HL-60 (cell line): Measurements from ENCODE around the gene RAB36.

Source experiments
- DNase-seq, 2 experiments: peaks; one replicate each; pipeline ENCODE4 v3.0.0-alpha.2; 2010 to 2020; ENCODE audit warnings: low read depth in 1 of 2, low spot score in 1 of 2
- H3K27ac ChIP-seq: fragments of 250-450 bp; sonication (Bioruptor Pico); replicated peaks from 2 replicates; pipeline ENCODE4 v1.5.1; 2020; ENCODE audit warnings: mild to moderate bottlenecking, moderate library complexity
- H3K27me3 ChIP-seq: fragments of 250-450 bp; sonication (Bioruptor Pico); 2 replicates; pipeline ENCODE4 v1.5.1; 2021; ENCODE audit warnings: mild to moderate bottlenecking, moderate library complexity; ENCODE audit not compliant: insufficient read depth, poor library complexity, severe bottlenecking
- H3K4me3 ChIP-seq: replicated peaks from 2 replicates; pipeline ENCODE4 v1.5.1; 2011; ENCODE audit warnings: mild to moderate bottlenecking, control low read depth, low read length; ENCODE audit not compliant: insufficient read depth
- GABPA ChIP-seq: IDR thresholded peaks from 2 replicates; pipeline ENCODE4 v1.6.1; 2012; ENCODE audit warnings: low read depth
- POLR2AphosphoS5 ChIP-seq: IDR thresholded peaks from 2 replicates; pipeline ENCODE4 v1.6.1; 2012; ENCODE audit warnings: low read depth
- SPI1 ChIP-seq: IDR thresholded peaks from 2 replicates; pipeline ENCODE4 v1.6.1; 2012; ENCODE audit warnings: low read depth, mild to moderate bottlenecking, borderline replicate concordance
- TF ChIP-seq, protein P1 (sequence below): IDR thresholded peaks from one replicate; pipeline ENCODE4 v1.5.1; 2011; ENCODE audit warnings: low read length, control low read depth, inconsistent platforms; ENCODE audit not compliant: insufficient read depth
- TF ChIP-seq, protein P2 (sequence below): IDR thresholded peaks from 2 replicates; pipeline ENCODE4 v1.6.1; 2012; ENCODE audit warnings: low read depth; ENCODE audit not compliant: insufficient replicate concordance

The RAB36 gene

DNA sequence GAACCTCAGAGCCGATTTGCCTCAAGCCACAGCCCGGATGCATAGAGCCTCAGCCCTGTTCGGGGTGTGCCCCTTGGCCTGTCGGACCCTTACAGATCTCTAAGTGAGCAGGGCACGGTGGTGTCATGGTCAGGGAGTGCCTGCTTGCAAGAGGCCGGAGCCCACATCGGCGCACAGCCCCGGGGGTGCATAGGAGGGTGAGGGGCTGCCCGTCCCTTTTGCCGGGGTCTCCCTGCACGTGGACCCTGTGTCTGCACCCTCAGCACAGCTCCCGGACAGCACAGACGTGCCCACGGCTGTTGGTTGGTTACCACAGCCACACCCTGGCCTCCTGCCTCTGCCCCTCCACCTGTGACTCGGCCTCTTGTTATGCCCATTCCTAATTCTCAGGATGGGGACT, 6.5 kb downstream of the RAB36 start:
- no peak for DNase-seq
- H3K27me3 ChIP-seq, result no peaks in the 10 kb centered on the region
- no peak overlapping the region for H3K27ac ChIP-seq
- H3K4me3 ChIP-seq, result no peak overlapping the region
- TF ChIP-seq, protein P1, sequence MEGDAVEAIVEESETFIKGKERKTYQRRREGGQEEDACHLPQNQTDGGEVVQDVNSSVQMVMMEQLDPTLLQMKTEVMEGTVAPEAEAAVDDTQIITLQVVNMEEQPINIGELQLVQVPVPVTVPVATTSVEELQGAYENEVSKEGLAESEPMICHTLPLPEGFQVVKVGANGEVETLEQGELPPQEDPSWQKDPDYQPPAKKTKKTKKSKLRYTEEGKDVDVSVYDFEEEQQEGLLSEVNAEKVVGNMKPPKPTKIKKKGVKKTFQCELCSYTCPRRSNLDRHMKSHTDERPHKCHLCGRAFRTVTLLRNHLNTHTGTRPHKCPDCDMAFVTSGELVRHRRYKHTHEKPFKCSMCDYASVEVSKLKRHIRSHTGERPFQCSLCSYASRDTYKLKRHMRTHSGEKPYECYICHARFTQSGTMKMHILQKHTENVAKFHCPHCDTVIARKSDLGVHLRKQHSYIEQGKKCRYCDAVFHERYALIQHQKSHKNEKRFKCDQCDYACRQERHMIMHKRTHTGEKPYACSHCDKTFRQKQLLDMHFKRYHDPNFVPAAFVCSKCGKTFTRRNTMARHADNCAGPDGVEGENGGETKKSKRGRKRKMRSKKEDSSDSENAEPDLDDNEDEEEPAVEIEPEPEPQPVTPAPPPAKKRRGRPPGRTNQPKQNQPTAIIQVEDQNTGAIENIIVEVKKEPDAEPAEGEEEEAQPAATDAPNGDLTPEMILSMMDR, result no peak
- TF ChIP-seq, protein P2, sequence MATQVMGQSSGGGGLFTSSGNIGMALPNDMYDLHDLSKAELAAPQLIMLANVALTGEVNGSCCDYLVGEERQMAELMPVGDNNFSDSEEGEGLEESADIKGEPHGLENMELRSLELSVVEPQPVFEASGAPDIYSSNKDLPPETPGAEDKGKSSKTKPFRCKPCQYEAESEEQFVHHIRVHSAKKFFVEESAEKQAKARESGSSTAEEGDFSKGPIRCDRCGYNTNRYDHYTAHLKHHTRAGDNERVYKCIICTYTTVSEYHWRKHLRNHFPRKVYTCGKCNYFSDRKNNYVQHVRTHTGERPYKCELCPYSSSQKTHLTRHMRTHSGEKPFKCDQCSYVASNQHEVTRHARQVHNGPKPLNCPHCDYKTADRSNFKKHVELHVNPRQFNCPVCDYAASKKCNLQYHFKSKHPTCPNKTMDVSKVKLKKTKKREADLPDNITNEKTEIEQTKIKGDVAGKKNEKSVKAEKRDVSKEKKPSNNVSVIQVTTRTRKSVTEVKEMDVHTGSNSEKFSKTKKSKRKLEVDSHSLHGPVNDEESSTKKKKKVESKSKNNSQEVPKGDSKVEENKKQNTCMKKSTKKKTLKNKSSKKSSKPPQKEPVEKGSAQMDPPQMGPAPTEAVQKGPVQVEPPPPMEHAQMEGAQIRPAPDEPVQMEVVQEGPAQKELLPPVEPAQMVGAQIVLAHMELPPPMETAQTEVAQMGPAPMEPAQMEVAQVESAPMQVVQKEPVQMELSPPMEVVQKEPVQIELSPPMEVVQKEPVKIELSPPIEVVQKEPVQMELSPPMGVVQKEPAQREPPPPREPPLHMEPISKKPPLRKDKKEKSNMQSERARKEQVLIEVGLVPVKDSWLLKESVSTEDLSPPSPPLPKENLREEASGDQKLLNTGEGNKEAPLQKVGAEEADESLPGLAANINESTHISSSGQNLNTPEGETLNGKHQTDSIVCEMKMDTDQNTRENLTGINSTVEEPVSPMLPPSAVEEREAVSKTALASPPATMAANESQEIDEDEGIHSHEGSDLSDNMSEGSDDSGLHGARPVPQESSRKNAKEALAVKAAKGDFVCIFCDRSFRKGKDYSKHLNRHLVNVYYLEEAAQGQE, result no peak
- TF ChIP-seq SPI1 (no peak), GABPA (no peak), POLR2AphosphoS5 (no peak)

DNA sequence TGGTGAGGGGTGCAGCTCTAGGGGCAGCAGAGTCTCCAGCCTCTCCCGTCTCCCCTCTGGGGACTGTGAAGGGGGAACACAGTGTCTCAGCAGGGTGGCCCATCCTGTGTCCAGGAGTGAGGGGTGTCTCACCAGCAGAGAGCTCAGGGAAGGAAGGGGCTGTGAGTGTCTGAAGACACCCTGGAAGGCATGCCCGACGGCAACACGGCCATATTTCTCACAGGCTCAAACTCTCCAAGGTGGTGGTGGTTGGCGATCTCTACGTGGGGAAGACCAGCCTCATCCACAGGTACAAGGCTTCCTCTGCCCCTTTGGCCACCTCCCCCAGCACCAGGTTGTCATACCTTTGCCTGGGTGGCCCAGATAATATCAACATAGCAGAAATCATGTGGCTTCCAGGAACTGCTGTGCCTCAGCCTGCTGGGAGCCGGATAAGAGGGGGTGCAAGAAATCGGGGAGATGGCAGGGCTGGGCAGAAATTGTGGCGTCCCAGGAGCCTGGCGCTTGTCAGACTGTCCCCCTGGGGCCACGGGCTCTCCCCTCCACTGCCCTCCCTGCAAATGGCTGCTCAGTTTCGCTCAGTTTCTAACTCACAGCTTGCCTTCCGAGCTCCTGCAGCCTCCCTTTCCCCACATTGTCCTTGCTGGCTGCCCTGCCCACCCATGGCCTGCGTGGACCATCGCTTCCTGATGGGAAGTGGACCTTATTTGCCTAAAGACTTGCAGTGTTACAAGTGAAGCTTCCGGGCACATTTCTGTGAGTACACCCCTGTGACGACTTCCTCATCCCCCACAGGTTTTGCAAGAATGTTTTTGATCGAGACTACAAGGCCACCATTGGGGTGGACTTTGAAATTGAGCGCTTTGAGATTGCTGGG, 7.2 kb downstream of the RAB36 start:
- TF ChIP-seq POLR2AphosphoS5 (no peak), GABPA (peak; percentile 81), SPI1 (peak; percentile 43; the same call in 1 of the 2 replicates)
- peak; percentile 51 to 70 for DNase-seq
- Histone ChIP-seq H3K27ac (peak overlapping the region; percentile 76), H3K4me3 (no peak overlapping the region), H3K27me3 (no peaks in the 10 kb centered on the region)

DNA sequence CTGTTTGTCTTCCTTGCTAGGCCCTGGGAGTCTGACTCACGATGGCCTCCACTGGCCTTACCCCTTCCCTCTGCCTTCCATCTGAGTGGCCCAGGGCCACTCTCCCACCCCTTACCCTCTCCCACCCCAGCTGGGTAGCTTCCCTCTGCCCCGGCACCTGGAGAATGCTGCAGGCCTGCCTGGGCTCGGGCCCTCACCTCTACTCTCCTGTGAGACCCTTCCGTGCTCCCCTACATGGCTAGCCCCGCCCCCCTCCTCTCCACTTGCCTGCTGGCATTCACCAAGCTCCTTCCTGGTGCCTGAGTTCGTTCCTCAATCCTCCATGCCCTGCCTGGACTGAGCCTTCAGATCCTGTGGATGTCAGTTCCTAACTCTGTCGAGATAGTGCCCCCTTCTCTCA, 8.7 kb downstream of the RAB36 start:
- Histone ChIP-seq H3K27me3 (no peaks in the 10 kb centered on the region), H3K27ac (no peak overlapping the region), H3K4me3 (no peak overlapping the region)
- no peak for DNase-seq
- TF ChIP-seq POLR2AphosphoS5 (no peak), GABPA (no peak)
- TF ChIP-seq, protein P1, result no peak

DNA sequence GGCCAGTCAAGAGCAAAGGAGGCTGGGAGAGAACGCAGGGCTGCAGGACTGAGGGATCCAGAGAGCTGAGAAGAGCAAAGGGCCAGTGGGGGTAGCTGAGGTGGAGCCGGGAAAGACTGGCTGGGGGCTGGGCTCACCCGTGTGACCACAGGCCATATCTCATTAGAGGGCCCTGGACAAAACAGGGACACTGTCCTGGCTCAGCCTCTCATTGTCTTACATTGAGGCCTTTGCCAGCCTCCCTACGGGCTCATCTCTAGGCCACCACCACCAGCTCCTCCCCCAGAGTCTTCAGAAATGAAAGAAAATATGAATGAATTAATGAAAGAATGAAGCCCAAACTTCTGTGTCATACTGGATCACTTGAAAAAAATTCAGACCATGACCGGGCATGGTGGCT, 9.2 kb downstream of the RAB36 start:
- no peak overlapping the region for H3K4me3 ChIP-seq
- DNase-seq, result no peak
- TF ChIP-seq SPI1 (no peak), GABPA (no peak), POLR2AphosphoS5 (no peak)
- TF ChIP-seq, protein P1, result no peak
- TF ChIP-seq, protein P2, result no peak
- H3K27ac ChIP-seq, result no peak overlapping the region
- H3K27me3 ChIP-seq, result no peaks in the 10 kb centered on the region
